ENCODE measurements around the gene POLE. TPM values are rescaled to one million over a fixed set of nuclear protein-coding genes. Genes with fewer than 3 reads are reported as not detected.
"Not testable (repeated sequence)": the region's sequence is repeated elsewhere in the genome, so short reads cannot be mapped to it uniquely, and the experiment has no call there.

The POLE gene
- polyA plus RNA-seq, 5 donors: 43.0 to 56.1 (median 50.5) TPM

DNA sequence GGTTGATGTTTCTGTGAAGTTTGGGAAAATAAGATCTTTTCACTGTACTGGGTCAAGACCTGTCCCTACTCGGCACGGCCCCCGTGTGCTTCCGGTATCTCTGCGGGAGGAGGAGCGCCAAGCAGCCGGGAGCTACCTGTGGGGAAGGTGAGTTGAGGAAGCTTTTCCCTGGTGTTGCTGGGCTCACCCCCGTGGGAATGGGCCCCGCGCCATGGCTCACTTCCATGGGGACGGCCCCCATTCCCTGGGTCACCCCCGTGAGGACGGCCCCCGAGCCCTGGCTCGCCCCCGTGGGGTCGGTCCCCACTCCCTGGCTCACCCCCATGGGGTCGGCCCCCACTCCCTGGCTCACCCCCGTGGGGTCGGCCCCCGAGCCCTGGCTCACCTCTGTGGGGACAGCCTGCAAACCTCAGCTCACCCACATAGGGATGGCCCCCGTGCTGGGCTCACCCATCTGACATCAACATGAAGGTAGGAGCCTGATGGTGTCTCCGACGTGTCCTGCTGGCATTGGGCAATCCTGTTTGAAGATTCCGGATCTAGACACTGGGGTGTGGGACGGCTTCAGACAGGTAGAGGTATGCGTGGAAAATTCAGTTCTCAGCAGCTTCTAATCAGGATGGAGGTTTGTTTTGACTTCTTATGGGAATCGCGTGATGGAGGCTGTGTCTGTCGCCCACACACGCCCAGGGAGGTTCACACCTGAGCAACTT is 85.8 kb downstream of the POLE start:
- DNase-seq: no peak

DNA sequence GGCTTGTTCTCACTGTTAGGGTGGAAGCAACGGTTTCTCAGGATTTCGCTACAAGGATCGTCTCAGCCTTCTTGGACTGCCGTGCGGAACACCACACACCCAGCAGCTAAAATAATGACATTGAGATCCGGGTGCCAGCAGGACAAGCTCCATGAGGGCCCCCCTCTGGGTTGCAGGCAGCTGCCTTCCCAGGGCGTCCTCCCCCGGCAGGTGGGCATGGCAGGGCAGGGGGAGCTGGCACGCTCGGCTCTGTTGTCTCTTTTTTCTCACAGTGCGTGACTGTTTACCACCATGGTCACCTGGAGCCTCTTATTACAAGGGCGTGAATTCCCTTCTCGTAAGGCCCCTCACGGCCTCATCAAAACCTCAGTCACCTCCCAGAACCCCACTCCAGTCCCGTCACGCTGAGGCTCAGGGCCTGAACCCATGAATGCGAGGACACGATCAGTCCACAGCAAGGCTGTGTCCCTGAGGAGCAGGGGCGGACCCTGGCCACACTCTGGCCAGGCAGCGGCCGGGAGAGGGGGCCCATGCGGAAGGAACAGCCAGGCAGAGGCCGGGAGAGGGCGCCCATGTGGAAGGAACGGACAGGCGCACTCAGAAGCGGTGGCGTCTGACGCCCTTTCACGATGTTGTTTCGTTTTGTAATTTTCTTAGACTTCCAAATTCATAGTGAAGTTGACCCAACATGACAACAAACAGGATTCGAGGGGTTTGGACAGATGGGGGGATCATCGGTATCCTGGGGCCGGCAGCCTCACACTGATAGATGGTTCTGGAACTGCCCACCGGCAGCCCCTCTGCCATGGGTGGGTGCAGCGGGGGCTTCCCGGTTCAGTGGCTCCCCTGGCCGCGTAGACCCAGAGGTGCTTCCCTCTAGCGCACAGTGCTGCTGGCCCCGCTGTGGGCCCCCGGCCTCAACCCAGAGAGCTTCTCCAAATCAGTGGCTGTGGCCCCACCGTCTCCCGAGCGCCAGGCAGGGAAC is 86.8 kb downstream of the POLE start:
- peak; percentile 67 to 73 for DNase-seq

DNA sequence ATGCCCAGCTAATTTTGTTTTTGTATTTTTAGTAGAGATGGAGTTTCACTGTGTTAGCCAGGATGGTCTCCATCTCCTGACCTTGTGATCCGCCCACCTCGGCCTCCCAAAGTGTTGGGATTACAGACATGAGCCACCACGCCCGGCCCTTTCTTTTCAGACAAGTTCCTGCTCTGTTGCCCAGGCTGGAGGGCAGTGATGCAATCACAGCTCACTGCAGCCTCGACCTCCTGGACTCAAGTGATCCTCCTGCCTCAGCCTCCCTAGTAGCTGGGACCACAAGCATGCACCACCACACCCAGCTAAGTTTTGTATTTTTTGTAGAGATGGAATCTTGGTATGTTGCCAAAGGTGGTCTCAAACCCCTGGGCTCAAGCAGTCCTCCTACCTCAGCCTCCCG is 87.6 kb downstream of the POLE start:
- not testable (repeated sequence) for DNase-seq

DNA sequence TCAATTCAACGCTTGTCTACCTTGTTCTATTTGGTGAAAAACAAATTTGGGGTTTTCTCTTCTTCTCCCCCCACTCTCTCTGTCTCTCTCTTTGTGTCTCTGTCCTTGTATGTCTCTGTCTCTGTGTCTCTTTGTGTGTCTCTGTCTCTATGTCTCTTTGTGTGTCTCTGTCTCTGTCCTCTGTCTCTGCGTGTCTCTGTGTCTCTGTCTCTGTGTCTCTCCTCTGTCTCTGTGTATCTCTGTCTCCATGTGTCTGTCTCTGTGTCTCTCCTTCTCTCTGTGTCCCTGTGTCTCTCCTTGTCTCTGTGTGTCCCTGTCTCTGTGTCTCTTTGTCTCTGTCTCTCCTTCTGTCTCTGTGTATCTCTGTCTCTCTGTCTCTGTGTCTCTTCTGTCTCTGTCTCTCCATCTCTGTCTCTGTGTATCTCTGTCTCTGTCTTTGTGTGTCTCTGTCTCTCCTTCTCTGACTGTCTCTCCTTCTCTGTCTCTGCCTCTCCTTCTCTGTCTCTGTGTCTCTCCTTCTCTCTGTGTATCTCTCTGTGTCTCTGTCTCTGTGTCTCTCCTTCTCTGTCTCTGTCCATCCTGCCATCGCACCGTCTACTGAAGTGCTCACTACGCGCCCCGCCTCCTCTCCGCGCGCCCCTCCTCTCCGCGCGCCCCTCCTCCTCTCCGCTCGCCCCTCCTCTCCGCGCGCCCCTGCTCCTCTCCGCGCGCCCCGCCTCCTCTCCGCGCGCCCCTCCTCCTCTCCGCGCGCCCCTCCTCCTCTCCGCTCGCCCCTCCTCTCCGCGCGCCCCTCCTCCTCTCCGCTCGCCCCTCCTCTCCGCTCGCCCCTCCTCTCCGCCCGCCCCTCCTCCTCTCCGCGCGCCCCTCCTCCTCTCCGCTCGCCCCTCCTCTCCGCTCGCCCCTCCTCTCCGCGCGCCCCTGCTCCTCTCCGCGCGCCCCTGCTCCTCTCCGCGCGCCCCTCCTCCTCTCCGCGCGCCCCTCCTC is 89.5 kb downstream of the POLE start:
- DNase-seq: peak; percentile 36 to 68

DNA sequence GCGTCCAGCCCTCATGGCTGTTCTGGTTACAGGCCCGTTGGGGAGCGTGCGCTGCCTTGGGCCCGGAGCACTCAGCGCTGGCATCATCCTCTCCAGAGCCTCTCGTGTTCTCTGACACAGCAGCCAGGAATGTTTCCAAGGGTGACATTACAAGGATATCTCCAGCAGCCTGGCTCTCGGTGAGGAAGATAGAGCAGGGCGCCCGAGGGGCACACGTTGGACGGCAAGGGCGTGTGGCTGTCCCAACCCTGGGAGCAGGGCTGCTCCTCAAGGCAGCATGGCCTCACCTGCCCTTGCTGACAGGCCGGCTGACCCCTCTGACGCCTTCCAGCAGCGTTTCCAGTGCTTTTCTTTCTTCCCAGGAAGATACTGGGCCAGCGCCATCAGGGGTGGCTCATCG is 91.1 kb downstream of the POLE start:
- no peak for DNase-seq

DNA sequence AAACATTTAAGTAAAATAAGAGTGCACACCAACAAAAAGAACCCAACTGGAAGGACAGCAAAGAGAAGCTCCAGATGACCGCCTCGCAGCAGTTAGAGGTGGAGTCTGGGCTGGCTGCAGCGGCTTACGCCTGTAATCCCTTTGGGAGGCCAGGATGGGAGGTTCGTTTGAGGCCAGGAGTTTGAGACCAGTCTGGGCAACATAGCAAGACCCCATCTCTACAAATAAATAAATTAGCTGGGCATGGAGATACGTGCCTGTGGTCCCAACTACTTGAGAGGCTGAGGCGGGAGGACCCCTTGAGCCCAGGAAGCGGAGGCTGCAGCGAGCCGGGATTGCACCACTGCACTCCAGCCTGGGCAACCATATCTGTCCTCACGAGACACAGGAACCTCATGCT is 92.0 kb downstream of the POLE start:
- no peak for DNase-seq

DNA sequence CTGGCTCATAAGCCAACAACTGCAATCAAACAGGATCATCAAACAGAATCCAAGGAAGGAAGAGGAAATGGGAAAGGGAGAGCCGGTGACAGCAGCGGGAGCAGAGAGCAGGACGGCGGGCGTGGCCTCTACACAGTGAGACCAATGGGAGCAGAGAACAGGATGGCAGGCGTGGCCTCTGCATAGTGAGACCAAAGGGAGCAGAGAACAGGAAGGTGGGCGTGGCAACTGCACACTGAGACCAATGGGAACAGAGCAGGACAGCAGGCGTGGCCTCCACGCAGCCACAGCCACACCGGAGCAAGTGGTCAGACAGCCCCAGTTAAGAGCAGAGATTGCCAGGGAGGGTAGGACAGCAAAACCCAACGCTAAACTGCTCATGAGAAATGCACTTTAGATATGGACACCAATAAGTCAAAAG is 93.2 kb downstream of the POLE start:
- DNase-seq: peak; percentile 88

DNA sequence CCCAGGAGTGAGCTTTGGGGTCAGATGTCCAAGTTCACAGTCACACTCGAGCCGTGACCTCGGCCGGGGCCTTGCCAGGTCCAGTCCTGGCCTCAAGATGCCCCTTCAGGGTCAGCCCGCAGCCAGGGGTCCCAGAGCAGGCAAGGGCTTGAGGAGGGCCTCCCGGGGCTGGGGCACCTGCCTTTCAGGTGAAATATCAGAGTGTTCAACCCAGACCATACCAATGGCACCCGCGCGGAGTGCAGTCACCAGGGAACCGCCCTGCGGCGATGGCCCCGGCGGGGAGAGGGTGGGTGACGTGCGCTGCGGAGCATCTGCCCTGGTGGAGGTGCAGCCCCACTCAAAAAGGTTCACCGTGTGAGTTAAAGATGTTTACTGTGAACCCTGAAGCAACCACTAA is 93.6 kb downstream of the POLE start:
- no peak for DNase-seq

DNA sequence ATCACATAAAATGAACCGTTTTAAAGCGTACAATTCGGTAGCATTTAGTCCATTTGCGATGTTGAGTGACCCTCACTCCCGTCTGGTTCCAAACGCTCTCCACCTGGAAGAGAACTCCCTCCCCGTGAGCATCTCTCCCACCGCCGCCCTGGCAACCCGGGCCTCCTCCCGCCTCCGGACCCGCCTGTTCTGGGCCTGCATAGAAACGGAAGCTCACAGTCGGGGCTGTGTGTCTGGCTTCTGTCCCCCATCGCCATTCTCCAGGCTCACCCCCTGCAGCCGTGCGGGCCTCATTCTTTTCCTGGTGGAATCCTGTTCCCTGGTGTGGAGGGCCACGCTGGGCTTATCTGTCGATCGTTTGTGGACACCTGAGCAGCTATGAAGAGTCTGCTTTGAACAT is 94.1 kb downstream of the POLE start:
- DNase-seq: no peak

DNA sequence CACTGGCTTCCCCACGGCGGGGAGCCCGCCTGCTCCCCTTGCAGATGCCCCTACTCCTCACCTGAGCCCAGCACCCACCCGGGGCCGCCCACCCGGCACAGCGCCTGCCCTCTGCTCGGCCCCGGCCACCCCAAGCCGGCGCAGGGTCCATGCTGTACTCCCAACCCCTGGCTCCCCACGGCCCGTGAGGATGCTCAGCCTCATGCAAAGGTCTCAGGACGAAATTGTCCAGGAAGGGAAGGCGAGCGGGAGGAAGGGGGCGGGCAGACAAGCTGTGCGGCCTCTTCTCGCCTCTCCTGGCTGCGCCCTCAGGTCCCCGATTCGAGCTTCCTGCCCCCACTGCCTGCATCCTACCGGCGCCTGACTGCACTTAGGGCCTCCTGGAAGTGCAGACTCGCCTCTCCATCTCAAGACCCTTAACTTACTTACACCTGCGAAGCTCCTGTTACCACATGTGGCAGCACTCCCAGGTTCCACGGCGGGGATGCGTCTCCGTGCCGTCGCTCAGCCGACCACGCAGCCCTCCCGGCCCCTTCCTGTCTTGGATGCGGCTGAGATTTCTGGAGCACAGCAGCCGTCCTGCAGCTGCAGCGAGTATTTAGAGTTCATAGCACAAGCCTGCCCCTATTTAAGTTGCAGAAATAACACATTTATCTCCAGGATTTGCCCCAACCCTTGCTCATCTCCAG is 94.7 kb downstream of the POLE start:
- DNase-seq: no peak

DNA sequence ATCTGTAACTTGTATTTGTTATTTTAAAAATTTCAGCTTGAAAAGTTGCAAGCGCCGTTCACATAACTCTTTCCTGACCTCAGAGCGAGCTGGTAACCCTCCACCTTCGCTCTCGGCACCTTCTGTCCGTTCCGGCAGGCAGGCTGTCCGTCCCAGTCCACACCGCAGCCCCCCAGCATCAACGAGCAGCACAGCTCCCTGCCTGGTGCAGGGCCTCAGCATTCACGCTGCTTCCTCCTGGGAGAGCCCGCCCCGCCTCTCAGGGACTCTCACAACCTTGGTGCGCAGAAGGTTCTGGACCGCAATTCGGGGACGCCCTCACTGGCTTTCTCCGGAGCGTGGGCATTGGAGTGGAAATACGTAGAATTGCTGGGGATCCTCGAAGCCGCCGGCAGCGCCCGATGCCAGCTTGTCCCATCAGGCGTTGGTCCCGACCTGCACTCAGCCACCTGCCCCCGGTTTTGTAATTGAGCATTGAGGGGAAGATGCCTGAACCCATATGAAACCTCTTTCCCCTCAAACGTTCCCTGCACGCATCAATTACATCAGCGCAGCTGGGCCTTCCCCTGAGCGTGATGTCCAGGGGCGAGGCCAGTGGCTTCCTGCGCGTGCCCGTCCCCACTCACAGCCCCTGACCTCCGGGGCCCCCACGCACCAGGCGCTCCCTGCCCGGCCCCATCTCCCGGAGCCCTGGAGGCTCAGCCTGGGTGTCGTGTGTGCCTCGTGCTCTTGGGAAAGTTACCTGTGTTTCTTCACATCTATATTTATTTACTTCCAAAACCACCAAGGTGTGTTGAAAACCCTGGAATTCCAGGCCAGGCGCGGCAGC is 95.8 kb downstream of the POLE start:
- DNase-seq: no peak

DNA sequence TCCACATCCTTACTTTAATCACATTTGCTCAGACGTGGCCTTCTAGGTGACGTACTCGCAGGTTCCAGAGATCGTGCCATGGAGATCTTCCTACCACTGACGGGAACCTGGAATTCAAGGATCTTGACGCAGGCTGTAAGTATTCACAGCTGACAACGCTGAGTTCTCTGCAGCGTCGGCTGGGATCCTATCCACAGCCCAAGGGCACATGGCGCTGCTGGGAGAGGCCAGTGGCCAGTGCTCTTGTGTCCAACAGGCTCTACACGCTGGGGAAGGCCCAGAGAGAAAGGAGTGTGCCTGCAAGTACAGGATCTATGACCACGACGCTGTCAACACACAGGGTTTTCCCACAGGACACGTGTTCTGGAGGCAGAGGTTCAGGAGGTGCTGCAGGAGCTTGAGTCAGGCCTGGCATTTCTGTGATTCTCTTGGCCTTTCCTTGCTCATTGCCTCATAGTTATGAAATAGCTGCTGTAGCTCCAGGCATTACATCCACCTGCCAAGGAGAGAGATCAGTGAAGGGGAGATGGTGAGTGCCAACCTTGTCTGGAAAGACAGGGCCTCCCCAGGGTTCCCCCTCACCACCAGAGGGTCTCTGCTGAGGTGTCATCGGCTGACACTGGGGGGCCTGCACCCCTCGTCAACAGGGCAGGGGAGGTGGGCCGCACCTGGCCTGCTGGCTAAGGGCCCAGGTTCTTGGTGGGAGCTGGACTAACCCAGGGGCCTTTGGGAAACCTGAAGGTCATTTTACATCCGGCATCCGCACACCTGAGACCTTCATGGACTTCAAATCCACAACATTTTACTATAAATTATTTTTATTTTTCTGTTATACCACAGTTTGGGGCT is 98.1 kb downstream of the POLE start:
- no peak for DNase-seq

DNA sequence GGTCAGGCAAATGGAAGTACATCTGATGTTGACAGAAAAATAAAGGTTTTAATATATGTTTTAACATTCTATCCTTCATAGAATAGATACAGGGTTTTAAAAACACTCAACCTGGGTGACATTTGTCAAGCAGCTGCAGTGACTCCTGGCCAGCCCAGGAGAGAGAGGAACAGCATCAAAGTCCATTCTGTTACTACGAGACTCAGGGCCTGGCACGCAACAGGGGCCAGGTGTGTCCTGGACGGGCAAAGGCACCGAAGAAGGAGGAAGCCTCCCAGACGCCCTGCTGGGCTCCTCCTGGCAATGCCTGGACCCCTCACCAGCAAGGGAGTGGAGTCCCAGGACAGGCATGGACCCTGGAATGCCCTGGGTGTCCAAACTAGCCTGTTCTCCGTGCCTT is 98.8 kb downstream of the POLE start:
- DNase-seq: no peak

DNA sequence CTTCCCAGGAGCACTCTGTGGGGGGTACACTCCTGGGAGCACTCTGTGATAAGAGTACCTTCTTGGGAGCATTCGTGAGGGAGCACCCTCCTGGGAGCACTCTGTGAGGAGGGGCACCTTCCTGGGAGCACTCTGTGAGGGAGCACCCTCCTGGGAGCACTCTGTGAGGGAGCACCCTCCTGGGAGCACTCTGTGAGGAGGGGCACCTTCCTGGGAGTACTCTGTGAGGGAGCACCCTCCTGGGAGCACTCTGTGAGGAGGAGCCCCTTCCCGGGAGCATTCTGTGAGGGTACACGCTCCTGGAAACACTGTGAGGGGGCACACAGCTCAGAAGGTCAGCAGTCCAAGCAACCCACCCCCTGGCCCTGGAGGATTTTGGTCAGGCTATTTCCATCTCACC is 99.4 kb downstream of the POLE start:
- DNase-seq: no peak

DNA sequence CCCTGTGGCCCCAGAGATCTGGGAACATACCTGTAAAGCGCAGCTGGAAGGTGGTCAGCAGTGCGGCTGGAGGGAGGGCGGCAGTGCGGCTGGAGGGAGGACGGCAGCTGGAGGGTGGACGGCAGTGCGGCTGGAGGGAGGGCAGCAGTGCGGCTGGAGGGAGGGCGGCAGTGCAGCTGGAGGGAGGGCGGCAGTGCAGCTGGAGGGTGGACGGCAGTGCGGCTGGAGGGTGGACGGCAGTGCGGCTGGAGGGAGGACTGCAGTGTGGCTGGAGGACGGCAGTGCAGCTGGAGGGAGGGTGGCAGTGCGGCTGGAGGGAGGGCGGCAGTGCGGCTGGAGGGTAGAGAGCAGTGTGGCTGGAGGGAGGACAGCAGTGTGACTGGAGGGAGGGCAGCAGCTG is 100.2 kb downstream of the POLE start:
- DNase-seq: no peak

DNA sequence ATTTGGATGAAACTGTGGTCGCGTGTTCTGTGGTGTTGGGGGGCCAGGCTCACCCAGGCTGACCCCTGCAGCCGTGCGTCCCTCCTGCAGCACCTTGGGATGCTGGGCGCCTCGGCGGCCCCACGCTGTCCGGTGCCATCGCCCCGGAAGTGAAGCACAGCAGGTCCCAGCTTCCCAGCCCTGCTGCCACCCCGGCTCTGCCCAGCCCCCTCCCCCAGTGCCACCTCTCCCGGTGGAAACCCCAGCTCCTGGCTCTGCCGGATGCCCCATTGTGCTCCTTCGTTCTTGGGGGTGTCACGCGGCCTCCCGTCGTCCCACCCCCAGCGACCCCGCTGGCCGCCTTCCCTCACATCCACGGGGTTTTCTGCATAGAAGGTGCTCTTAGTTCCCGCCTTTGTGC is 102.0 kb downstream of the POLE start:
- no peak for DNase-seq

DNA sequence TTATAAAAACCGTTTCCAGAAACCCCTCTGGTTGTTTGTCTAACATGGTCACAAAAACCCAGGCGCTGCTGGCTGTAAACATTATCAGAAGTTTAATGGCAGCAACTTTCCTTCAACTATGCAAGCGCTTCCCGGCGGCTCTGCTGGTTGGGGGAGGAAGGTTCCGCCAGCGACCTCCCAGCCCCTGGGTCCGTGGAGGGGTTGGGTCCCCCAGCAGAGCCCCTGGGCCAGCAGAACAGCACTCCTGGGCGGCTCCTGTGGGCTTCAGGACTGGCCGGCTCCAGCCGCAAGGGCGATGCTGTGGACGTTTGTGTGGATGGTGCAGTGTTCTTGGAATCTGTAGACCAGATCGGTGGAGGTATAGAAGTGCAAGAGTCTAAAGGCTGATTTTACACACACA is 102.7 kb downstream of the POLE start:
- DNase-seq: no peak

DNA sequence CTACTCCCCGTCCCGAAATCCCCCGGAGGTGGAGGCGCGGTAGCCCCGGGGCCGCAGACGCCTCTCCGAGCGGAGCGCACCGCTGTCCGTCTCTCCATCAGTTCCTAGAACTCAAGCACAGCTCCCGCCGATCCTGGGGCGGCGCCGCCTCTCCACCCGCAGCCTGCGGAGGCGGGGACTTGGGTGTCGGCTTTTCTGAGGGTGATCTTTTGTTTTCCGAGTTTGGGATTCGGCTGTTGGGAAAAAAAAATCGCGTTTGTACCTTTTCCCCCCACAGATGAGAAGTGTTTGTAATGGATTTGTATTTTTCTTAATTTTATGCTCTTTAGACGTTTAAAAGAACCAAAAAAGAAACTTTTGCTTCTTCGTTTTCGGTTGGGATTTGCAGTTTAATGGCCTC is 103.4 kb downstream of the POLE start:
- no peak for DNase-seq

DNA sequence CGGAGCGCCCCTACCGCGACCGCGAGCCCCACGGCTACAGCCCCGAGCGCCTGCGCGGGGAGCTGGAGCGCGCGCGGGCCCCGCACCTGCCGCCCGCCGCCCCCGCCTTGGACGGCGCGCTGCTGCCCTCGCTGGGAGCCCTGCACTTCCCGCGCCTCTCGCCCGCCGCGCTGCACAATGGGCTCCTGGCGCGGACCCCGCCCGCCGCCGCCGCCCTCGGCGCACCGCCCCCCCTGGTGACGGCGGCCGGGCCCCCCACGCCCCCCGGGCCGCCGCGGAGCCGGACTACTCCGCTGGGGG is 103.8 kb downstream of the POLE start:
- no peak for DNase-seq

Measured in right lung (tissue), 5 donors.